ENCODE results near the gene CPT1C. TPM values are rescaled to one million over a fixed set of nuclear protein-coding genes. Genes with fewer than 3 reads are reported as not detected.

Gene CPT1C
- total and polyA plus RNA-seq, 2 of the 8 experiments (the other 6 are each of a cell fraction or from before 2014, with no cell fraction given) = 79.6 to 91.8 TPM

GRCh38 chr19:49688531-49689132 lies 2.3 kb upstream of the CPT1C start:
- peak overlapping the region; percentile 18; the same call in 1 of the 2 replicates for H2BK5ac ChIP-seq (ENCODE audit: low read depth, low read length)
- no peaks in the 10 kb centered on the region for H3K27me3 ChIP-seq (replicated peaks in 1 of 4; ENCODE audit: control insufficient read depth in 3 of 4, extremely low read depth in 1 of 4, insufficient read depth in 3 of 4, low read length in 3 of 4)
- DNase-seq (ENCODE audit: low read depth in 1 of 2, low spot score in 2 of 2) = peak in 1 of 2 experiments; percentile 76
- ChIA-PET POLR2A (ENCODE audit: partially characterized antibody) (interaction anchor here (0.6 to 12.2 kb wide), 20 partner anchors 10 to 274 kb away, joined by 3 to 168 read pairs (median 4); partner anchors contain the start of genes BCL2L12, FUZ, IRF3 and PRMT1), CTCF (ENCODE audit: partially characterized antibody) (interaction anchor here (0.8 to 2.2 kb wide), 10 partner anchors 9 to 191 kb away, joined by 3 to 11 read pairs (median 4); no protein-coding TSS in a partner anchor)
- no peaks in the 10 kb centered on the region for H3K9me3 ChIP-seq (ENCODE audit: insufficient read depth in 2 of 2, low read depth in 1 of 2, low read length in 1 of 2)
- no peak overlapping the region for H4K5ac ChIP-seq (ENCODE audit: insufficient read length, low read depth, low read length)
- H3K14ac ChIP-seq (ENCODE audit: insufficient read length) = no peak overlapping the region
- peaks cover 0 to 14% of the 10 kb centered on the region in 2 experiments; a peak in 1 of 4 replicates for H3K79me2 ChIP-seq (ENCODE audit: control insufficient read depth in 1 of 2, insufficient read depth in 2 of 2, low read length in 2 of 2)
- H3K4me2 ChIP-seq (ENCODE audit: insufficient read depth in 1 of 2, low read depth in 2 of 2, low read length in 2 of 2) = peak overlapping the region; percentile 93 to 99
- no peak overlapping the region for H2BK12ac ChIP-seq (ENCODE audit: low read depth, low read length)
- no peak overlapping the region for H3K23ac ChIP-seq (ENCODE audit: insufficient read length)
- H3K4ac ChIP-seq (replicated peaks; ENCODE audit: insufficient read length, low read depth, low read length) = no peak overlapping the region
- H3K23me2 ChIP-seq (ENCODE audit: low read depth, low read length) = peaks cover 20% of the 10 kb centered on the region
- no peak overlapping the region for H3K9ac ChIP-seq (replicated peaks in 1 of 4; ENCODE audit: extremely low read depth in 1 of 4, low read depth in 3 of 4, low read length in 3 of 4)
- H3K4me1 ChIP-seq (replicated peaks in 1 of 4; ENCODE audit: control insufficient read depth in 3 of 4, insufficient read depth in 4 of 4, low read length in 3 of 4) = peaks cover 0 to 25% (median 15%) of the 10 kb centered on the region in 4 experiments; a peak in 6 of 7 replicates
- H2BK20ac ChIP-seq (ENCODE audit: low read length) = no peak overlapping the region
- no peak overlapping the region for H4K91ac ChIP-seq (replicated peaks; ENCODE audit: insufficient read length, low read length)
- 82% methylated on average over 11 of the region's 12 CpGs; no CpG with 5 or more reads in 1 of the 2 experiments for WGBS, 2 experiments (ENCODE audit: extremely low coverage in 1 of 2, insufficient coverage in 1 of 2, insufficient read length in 1 of 2, insufficient replicate concordance in 2 of 2, low coverage in 1 of 2, low lambda C conversion rate in 2 of 2, missing lambda C conversion rate in 1 of 2)
- peaks cover 10% of the 10 kb centered on the region; the same call in 1 of the 2 replicates for H3K79me1 ChIP-seq (ENCODE audit: low read depth, low read length)
- H2AFZ ChIP-seq (ENCODE audit: low read length) = no peak overlapping the region
- 0 out of 2 replicates have a peak overlapping the region, but pooled peaks have one; percentile 46 for H2BK15ac ChIP-seq (ENCODE audit: low read length)
- peak overlapping the region; percentile 7; the same call in 1 of the 2 replicates for H4K8ac ChIP-seq (ENCODE audit: extremely low read depth, insufficient read depth, low read length)
- peak overlapping the region in 2 of 4 experiments; percentile 2 to 94; a peak in 4 of 8 replicates for H3K4me3 ChIP-seq (ENCODE audit: extremely low read depth in 1 of 4, insufficient read depth in 2 of 4, low read depth in 3 of 4, low read length in 4 of 4)
- H3K36me3 ChIP-seq (ENCODE audit: control insufficient read depth in 2 of 4, insufficient read depth in 4 of 4, low read length in 3 of 4) = peaks cover 18 to 43% (median 32%) of the 10 kb centered on the region in 4 experiments
- FAIRE-seq = no peak
- no peak overlapping the region for H3K27ac ChIP-seq (ENCODE audit: low read depth, low read length)
- no peak overlapping the region for H3K56ac ChIP-seq (replicated peaks; ENCODE audit: insufficient read length, low read depth, low read length)
- H4K20me1 ChIP-seq (replicated peaks in 1 of 2; ENCODE audit: control insufficient read depth in 1 of 2, insufficient read depth in 2 of 2, low read length in 2 of 2) = peaks cover 18 to 37% of the 10 kb centered on the region in 2 experiments
- H3K18ac ChIP-seq (ENCODE audit: extremely low read depth, low read length) = peak overlapping the region; percentile 71
- H2BK120ac ChIP-seq (replicated peaks; ENCODE audit: low read depth, low read length) = no peak overlapping the region
- H2AK5ac ChIP-seq (ENCODE audit: low read depth, low read length) = peak overlapping the region; percentile 60; the same call in 1 of the 2 replicates
- no peak for TF ChIP-seq CREB1 (IDR thresholded peaks at IDR 0.05)
- no peak for TF ChIP-seq GTF2F1 (IDR thresholded peaks at IDR 0.05; ENCODE audit: borderline replicate concordance, low read depth, low read length)
- no peak for TF ChIP-seq RFX5 (IDR thresholded peaks at IDR 0.05; ENCODE audit: borderline replicate concordance, low read depth, low read length)
- TF ChIP-seq BACH1 (IDR thresholded peaks at IDR 0.05; ENCODE audit: low read length) = no peak
- TF ChIP-seq PHF8 (conservative IDR thresholded peaks at IDR 0.05; ENCODE audit: low read depth, low read length) = no peak
- TF ChIP-seq ASH2L (IDR thresholded peaks at IDR 0.05; ENCODE audit: low read length) = no peak
- TF ChIP-seq NRF1 (IDR thresholded peaks at IDR 0.05; ENCODE audit: low read depth, low read length) = no peak
- no peak for TF ChIP-seq TEAD4 (IDR thresholded peaks at IDR 0.05; ENCODE audit: low read depth, low read length)
- TF ChIP-seq TAF7 (optimal IDR thresholded peaks at IDR 0.05; ENCODE audit: borderline replicate concordance, low read depth, low read length) = no peak
- no peak for TF ChIP-seq TBP (IDR thresholded peaks at IDR 0.05; ENCODE audit: low read depth, low read length)
- TF ChIP-seq POLR2A (IDR thresholded peaks at IDR 0.05; ENCODE audit: control extremely low read depth in 1 of 2, low read depth in 2 of 2, low read length in 2 of 2) = peak in 1 of 2 experiments; percentile 69; a peak in 1 of 3 replicates
- no peak for TF ChIP-seq SUZ12 (IDR thresholded peaks at IDR 0.05; ENCODE audit: low read length)
- peak; percentile 63; the same call in 1 of the 2 replicates for TF ChIP-seq POLR2AphosphoS5 (IDR thresholded peaks at IDR 0.05; ENCODE audit: low read depth, low read length)

All from H1 (cell line).